NCI-H1048 (cell line): Measurements from ENCODE around the gene PINLYP.
"Not testable (repeated sequence)": the region's sequence is repeated elsewhere in the genome, so short reads cannot be mapped to it uniquely, and the experiment has no call there.

ENCODE experiments used
- DNase-seq: peaks from one replicate; lab custom pipeline; 2025; lab: John Stamatoyannopoulos, UW

The PINLYP gene

DNA sequence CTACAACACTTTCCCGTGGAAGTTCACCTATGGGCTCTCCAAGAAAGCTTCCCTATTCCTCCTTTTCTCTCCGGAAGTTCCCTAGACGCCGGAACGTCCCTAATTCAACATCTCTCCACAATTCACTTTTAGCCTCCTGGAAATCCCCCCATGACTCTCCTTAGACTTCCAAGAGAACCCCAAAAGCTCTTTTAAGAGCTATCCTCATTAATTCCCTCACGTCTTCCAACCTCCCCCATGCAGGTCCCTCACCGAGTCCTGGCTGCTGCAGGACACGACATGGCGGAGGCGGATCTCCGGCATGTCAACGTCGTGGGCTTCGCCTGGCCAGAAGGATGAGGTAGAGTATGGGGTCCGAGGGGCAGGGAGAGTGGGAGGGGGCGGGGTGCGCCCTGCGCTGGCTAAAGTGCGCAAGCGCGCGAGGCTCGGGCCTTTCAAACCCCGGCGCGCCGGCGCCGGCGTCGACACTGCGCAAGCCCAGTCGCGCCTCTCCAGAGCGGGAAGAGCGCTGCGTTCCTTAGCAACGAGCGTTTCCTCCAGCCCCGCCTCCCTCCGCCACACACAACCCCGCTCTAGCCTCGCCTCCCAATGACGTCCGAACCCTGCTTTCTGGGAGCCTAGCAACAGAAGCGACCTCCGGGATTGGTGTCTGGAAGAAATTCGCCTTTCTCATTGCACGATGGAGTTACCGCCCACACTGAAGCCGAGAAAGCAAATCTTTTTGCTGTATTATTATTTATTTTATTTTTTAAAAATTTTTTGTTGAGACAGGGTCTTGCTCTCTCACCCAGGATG lies at the start of gene PINLYP, which contains the start of gene XRCC1:
TSS of gene PINLYP (plus strand) at position 646 of the 795 bp plus-strand sequence. CDS start 1,391 bp downstream, outside the sequence.
TSS of gene XRCC1 (minus strand) at position 372 of the 795 bp plus-strand sequence. CDS start at position 303, 69 bp downstream.
- peak; percentile 96 for DNase-seq

DNA sequence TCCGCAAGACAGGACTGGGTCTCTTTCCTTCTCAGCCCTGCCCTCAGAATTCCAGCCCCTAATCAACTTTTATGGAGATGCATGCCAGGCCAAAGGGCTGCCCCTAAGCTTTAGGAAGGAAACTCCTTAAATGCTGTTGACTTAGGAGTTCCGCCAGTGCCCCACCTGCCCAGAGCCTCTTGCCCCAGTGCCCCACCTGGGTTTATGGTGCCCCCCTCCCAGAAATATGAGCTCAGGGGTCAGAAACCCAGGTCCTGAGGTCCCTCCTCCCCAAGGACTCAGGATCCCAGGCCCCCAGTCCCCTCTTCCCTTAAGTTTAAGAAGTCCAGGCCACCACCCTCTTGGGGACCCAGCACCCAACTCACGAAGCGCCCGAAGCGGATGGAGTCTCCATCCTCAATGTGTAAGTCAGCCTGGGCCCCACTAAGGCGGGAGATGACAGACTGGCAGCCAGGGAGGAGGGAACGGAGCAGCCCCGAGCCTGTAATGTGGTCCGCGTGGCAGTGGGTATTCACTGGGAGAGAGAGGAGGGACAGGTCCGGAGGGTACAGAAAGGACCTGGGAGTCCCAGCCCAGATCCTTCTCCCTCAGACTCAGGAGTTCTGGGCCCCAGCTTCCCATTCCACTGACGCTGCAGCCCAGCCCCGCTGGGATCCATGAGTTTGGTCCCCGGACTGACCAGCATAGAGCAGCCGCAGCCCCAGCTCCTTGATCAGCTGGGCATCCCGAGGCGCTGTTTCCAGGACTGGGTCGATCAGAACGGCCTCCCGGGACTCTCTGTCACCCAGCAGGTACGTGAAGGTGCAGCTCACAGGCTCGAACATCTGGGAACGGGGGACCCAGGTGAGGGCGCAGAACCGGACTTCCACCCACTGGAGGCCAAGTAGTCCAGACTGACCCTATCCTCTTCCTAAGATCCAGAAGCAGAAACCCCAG lies 49.5 kb upstream of the PINLYP start:
- no peak for DNase-seq

DNA sequence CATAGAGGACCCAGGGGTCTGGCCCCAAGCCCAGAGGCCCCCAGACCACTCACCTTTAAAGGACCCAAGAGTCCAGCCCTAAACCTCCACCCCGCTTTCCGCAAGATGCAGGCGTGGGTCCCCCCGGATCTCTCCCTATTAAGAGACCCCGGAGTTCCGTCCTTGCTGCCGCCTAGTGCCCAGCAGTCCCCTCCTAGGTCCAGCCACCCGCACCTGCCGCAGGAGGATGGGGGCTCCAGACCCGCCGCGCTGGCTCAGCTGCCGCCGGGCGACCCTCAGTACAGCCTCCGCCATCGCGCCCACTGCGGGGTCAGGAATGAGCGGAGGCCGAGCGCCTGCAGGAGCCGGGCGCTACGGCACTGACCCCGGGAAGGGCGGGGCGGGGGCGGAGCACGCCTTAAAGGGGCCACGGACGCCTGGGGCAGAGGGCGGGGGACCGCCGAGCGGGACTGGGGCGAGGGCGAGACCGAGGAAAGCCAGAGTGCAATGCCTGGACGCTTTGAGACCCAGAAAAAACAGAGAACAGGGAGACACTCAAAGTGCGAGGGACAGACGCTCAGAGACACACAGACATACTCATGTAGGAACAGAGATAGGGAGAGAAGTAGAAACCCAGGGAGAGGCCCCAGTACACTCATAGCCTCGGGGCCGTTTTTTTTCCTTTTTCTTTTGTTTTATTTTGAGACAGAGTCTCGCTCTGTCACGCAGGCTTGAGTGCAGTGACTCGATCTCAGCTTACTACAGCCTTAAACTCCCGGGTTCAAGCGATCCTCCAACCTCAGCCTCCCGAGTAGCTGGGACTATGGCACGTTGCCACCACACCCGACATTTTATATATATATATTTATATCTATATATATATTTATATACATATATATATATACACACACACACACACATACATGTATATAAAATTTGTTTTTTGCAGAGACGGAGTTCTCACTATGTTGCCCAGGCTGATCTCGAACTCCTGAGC lies 48.4 kb upstream of the PINLYP start, which contains the start of gene ETHE1:
TSS of gene ETHE1 (minus strand) at position 318 of the 976 bp plus-strand sequence. CDS start at position 294, 24 bp downstream.
- DNase-seq: peak; percentile 10

DNA sequence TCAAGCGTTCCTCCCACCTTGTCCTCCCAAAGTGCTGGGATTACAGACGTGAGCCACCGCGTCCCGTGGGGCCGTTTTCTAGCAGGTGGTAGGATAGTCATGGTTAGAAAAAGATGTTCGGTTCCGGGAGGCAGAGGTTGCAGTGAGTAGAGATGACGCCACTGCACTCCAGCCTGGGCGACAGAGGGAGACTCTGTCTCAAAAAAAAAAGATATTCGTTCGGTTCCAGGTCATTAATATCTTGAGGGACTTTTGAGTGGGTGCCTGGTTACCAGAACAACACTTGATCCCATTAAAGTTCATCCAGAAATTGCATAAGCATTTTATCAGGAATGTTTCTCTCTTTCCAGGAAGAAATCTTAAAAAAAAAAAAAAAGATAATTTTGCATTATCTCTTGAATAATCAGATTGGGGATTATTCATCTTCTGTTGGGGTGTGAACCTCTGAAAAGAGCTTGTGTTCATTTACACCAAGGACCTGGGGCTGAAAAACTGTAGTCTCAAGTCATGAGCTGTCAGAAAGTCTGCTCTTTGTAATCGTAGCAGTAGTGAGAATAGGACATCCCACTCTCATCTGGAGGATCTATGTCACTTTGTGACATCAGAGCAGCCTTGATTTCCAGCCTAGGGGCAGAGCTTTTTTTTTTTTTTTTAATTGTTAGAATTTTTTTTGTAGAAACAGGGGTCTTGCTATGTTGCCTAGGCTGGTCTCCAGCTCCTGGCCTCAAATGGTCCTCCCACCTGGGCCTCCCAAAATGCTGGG lies 47.6 kb upstream of the PINLYP start:
- no peak for DNase-seq

DNA sequence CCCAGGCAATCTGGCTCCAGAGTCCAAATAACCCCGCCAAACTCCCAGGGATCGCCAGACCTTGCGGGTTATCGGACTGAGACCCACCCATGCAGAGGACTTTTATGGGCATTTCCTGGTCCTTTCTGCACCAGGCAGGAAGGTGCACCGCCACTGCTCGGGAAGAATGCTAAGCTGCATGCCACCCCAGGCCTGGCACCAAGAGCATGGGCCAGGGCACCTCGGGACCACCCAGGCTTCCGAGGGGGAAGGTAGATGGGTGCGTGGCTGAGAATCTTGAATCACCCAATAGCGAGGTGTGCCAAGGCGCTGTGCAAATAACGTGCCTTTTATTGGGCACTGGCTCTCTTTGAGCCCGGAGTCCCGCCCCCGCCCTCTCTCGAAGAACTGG lies 43.0 kb upstream of the PINLYP start:
- no peak for DNase-seq

DNA sequence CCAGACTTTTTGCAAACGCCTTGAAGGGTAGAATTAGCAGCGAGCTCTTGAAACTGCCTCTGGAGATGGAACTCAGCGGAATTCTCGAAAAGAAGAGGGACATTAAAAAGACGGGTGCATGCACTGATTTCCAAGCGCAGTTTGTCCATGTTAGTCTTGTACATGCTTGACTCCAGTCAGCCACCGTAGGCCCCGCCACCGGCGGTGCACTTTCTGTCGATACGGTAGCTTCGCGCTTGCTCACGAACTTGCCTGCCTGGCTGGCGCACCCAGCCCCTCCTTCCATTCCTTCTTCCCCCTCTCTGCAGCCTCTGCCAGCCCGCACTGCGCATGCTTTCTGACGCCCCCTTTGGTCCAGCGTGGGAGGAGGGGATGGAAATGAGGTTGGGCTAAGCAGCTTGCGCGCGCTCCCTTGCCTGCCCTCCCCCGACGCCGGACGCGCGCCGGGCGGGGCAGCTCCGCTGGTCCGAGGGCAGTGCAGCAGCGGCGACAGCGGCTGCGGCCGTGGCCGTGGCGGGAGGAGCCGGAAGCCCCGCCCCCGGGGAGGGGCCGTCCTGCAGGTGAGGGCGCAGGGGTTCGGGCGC lies 42.5 kb upstream of the PINLYP start, which contains the start of gene ZNF575:
TSS of gene ZNF575 (plus strand) at position 227 of the 584 bp plus-strand sequence. CDS start 1,235 bp downstream, outside the sequence.
- DNase-seq: peak; percentile 73

DNA sequence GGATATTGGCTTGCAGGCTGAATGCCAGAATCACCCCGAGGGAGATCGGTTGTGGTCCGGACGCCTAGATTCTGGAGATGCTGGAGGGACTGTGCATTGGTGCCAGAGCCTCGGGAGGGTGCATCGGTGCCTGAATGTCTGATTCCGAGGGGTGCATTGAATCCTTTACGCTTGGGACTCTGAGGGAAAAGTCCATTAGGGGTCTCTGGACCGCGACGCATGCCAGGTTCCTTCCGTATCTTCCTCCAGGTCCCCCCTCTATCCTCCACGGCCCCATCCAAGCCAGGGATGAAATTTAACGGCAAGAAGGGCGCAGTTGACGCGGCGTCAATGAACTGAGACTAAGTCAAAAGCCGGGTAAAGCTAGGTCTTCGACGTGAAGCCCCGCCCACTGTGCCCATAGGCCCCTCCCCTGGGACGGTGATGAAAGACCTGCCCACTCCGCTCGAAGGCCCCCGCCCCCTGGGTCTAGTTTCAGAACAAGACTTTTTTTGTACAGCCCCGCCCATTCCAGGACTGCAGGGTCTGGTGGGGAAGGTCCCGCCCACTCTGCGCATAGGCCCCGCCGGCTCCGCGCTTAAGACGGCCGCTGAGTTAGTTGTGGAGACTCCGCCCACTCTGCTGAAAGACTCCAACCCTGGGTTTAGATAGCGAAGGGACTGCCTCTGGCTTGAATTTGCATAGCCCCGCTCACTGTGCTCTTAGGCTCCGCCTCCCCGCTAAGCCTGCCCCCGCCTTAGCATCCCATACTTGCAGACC lies 41.9 kb upstream of the PINLYP start:
- DNase-seq: peak; percentile 100

DNA sequence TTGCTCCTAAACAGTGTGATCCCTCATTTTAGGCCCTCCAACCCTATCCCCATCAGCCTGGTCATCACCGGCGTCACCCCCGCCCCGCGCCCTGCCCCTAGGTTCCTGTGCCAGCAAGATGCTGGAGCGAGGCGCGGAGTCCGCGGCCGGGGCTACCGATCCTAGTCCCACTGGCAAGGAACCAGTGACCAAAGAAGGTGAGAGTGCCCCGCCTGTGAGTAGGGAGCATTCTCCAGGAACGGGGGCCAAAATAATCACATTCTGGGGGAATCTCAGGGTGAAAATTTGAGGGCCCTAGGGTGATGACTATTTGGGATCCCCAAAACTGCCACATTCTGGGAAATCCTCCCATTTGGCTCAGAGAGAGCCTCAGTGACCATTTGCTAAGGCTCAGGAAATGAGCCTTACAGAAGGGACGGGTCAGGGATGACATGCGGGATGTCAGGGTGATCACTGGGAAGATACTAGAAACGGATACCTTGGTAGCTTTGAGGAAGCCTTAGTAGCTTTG lies 41.2 kb upstream of the PINLYP start:
- DNase-seq: no peak

DNA sequence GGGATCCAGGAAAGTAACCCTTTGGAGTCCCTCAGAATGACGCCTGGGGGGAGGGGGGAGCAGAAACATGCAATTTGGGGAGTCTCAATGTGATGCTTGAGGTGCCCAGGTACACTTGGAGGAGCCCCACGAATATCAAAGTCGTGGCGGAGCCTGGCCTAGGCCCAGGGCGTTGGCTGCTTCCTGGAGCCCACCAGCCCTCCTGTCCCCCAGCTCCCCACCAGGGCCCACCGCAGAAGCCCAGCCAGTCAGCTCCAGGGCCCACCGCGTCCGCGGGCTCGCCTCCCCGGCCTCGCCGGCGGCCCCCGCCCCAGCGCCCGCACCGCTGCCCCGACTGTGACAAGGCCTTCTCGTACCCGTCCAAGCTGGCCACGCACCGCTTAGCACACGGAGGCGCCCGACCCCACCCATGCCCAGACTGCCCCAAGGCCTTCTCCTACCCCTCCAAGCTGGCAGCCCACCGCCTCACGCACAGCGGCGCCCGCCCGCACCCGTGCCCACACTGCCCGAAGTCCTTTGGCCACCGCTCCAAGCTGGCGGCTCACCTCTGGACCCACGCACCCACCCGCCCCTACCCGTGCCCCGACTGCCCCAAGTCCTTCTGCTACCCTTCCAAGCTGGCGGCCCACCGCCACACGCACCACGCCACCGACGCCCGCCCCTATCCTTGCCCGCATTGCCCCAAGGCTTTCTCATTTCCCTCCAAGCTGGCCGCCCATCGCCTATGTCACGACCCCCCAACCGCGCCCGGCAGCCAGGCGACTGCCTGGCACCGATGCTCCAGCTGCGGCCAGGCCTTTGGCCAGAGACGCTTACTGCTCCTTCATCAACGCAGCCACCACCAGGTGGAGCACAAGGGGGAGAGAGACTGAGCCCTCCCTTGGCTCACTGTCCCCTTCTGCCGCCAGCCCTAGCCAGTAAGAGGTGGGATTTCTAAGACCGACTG lies 40.5 kb upstream of the PINLYP start:
- DNase-seq: no peak

DNA sequence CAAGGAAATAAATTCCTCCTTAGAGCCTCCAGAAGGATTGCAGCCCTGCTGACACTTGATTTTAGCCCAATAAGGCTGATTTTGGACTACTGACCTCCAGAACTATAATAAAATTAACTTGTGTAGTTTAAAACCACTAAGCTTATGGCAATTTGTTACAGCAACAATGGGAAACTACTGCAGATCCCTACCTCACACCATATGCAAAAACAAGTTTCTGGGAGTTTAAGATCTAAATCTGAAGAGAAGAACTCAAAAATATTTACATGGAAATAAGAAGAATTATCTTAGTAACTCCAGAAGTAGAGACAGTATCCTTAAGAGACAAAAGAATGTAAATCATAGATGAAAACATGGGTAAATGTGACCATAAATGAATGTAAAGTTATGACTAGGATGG lies 36.7 kb upstream of the PINLYP start:
- DNase-seq: no peak

DNA sequence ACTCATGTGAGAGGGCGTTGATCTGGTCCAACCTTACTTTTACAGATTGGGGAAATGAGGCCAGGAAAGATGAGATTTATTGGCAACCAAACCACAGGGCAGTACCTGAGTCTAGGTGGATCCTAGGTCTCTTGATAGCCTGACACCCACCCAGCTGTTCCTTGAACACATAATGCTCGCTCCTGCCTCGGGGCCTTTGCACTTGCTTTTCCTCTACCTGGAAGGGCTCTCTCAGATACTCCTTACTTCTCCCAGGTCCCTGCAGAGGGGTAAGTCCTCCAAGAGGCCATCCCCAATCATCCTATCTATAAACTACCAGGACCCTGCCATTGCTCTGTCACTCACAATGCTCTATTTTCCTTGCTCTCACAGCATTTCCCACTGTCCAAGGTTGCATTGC lies 35.2 kb upstream of the PINLYP start:
- no peak for DNase-seq

DNA sequence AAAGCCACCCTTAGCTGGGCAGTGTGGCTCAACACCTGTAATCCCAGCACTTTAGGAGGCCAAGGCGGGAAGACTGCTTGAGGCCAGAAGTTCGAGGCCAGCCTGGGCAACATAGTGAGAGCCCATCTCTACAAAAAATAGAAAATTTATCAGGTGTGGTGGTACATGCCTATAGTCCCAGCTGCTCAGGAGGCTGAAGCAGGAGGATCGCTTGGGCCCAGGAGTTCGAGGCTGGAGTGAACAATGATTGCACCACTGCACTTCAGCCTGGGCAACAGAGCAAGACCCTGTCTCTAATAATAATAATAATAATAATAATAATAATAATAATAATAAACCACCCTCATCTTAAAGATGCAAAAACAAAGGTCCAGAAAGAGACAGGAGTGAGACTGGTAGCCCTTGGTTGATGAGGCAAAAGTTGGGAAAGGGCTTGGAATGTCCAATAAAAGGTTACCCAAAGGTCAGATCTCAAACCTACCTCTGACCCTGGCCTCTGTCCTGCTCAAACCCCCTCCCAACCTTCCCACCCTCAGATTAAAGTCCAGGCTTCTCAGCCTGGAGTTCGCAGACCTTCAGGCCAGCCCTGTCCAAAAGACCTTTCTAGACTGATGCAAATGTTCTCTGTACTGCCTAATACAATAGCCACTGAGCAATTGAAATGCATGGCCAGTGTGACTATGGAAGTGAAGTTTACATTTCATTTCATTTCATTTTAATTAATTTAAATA lies 33.5 kb upstream of the PINLYP start:
- DNase-seq: no peak

DNA sequence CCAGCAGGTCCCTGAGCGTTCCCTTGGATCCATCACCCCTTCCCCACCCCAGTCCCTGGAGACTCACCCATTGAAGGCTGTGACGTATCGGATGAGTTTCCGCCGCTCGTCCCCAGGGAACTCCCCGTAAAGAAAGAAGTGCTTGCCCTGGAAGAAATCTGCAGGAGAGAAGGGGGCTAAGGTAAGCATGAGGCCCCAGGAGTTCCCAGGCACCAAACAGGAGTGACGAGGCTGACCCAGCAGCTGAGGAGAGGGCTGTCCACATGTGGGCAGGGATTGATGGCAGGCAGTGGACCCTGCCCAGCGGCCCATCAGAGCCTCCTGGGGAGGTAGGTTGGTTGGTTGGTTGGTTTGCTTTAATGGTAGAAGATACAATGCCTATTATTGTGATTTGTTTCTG lies 31.5 kb upstream of the PINLYP start:
- DNase-seq: no peak

DNA sequence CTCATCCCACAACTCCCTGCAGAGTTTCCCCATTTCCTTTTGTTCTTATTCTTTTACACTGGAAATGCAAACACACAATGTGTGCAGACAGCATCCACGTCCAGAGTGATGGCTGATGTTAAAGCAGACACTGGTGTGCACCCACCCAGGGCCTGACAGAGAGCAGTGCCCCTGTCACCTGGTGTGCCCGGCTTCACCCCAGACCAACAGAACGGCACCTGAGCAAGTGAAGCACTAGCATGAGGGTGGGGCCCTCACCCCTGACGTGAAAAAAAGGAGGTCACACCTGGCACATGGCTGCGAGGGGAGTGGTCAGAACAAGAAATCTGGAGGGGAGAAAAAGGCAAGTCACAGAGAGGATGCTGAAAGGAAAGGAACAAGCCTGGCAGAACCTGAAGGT lies 30.3 kb upstream of the PINLYP start:
- DNase-seq: no peak

DNA sequence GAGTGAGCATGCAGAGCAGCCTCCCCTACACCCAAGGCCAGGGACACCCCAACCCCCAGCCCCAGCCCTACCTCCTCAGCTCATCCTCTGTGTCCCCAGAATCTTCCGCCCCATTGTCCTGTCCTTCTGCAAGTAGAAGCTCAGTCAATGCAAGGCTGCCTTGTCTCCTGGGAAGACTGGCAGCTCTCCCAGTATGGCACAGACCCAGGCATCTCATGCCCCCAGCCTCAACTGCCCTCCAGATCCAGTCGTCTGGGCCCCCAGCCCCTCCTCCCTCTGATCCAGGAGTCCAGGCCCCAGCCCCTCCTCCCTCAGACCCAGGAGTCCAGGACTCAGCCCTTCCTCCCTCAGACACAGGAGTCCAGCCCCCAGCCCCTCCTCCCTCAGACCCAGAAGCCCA lies 29.6 kb upstream of the PINLYP start:
- DNase-seq: no peak

DNA sequence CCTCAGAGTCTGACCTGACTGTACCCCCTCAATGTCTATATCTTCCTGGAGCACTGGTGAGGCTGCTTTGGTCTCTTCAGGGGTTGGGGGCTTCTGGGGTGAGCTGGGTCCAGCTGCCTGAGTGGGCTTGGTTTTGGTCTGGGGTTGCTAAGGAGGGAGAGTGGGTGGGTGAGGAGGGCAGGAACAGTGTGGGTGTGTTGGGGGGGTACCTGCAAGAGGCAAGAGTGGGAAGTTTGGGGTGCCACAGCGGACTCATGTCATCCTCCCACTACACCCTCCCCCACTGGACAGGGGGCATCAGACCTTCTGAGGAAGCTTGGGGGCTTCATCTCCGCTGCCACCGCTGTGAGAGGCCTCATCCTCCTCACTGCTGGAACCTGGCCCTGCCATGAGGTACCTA lies 29.0 kb upstream of the PINLYP start:
- no peak for DNase-seq

DNA sequence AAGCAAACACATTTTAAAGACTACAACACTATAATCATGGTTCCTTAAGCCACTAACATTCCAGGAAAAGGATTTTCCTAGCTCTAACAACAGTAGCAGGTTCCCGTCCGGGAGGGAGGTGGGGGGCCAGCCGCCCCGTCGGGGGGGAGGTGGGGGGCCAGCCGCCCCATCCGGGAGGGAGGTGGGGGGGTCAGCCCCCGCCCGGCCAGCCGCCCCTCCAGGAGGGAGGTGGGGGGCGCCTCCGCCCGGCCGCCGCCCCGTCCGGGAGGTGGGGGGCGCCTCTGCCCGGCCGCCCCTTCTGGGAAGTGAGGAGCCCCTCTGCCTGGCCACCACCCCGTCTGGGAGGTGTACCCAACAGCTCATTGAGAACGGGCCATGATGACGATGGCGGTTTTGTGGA lies 27.7 kb upstream of the PINLYP start:
- not testable (repeated sequence) for DNase-seq
